K562 (cell line): ENCODE measurements around the gene CDKL5. TPM values are rescaled to one million over a fixed set of nuclear protein-coding genes. Genes with fewer than 3 reads are reported as not detected.

Experiments used
- ATAC-seq: fragments of 200-7000 bp; cut with Tn5 transposase; 3 replicates; pipeline ENCODE4 v1.9.1; 2020; ENCODE audit warnings: moderate library complexity
- BruUV-seq: library from RNA; stranded (reverse); fragments of 400-500 nt; replicated peaks from 2 replicates; lab custom pipeline; 2021; lab: Mats Ljungman, UMichigan
- CTCF ChIA-PET: fragments of 300-600 bp; formaldehyde crosslinking; extraction: SDS; loops from one replicate; lab custom pipeline; 2021; ENCODE audit warnings: low intra/inter-chr PET ratio; lab: Yijun Ruan, JAX
- POLR2A ChIA-PET: fragments of 300-600, 350-650 bp; sonication (Branson Sonifier 250); formaldehyde crosslinking; extraction: SDS; loops from one replicate; lab custom pipeline; 2021; ENCODE audit warnings: antibody characterized with exemption, inconsistent platforms; lab: Yijun Ruan, JAX
- DNase-seq, 4 experiments: peaks; one replicate each; pipeline versions ENCODE4 v3.0.0 to v3.0.0-alpha.2; 2011 to 2018; ENCODE audit warnings: low spot score in 3 of 4, mixed read lengths in 3 of 4; ENCODE audit errors: extremely low read depth in 1 of 4
- FAIRE-seq: peaks from 2 replicates; lab custom pipeline; 2011; peaks lifted over from hg19 to GRCh38; lab: Jason Lieb, UNC
- H2AFZ ChIP-seq: 2 replicates; pipeline ENCODE4 v1.6.0; 2011; ENCODE audit warnings: low read depth, low read length, control low read depth, inconsistent platforms
- H3K27ac ChIP-seq: fragments of 200-600 bp; 3 replicates; pipeline ENCODE4 v1.8.0; 2011; ENCODE audit warnings: low read depth, mild to moderate bottlenecking, control low read depth, inconsistent platforms, low read length, moderate library complexity, mixed read lengths; ENCODE audit errors: extremely low read depth
- H3K27me3 ChIP-seq, 2 experiments: fragments of 300-600 bp in 1 of 2; 2 replicates in 1 of 2; 3 replicates in 1 of 2; pipeline versions ENCODE4 v1.6.0 to v1.8.0; 2011; ENCODE audit warnings: inconsistent platforms in 2 of 2, low read length in 2 of 2, mild to moderate bottlenecking in 1 of 2, mixed read lengths in 1 of 2, moderate library complexity in 1 of 2; ENCODE audit not compliant: control insufficient read depth in 2 of 2, insufficient read depth in 2 of 2
- H3K36me3 ChIP-seq: fragments of 300-600 bp; 3 replicates; pipeline ENCODE4 v1.8.0; 2011; ENCODE audit warnings: mild to moderate bottlenecking, low read length, inconsistent platforms; ENCODE audit not compliant: control insufficient read depth, insufficient read depth
- H3K4me1 ChIP-seq, 2 experiments: fragments of 200-600 bp in 1 of 2; replicated peaks in 1 of 2; 2 replicates in 1 of 2; 3 replicates in 1 of 2; pipeline versions ENCODE4 v1.5.1 to v1.8.0; 2011; ENCODE audit warnings: inconsistent platforms in 2 of 2, low read length in 2 of 2, mild to moderate bottlenecking in 1 of 2, mixed read lengths in 1 of 2, moderate library complexity in 1 of 2; ENCODE audit not compliant: control insufficient read depth in 2 of 2, insufficient read depth in 2 of 2
- H3K4me2 ChIP-seq: 2 replicates; pipeline ENCODE4 v1.6.1; 2011; ENCODE audit warnings: low read length, control low read depth, inconsistent platforms, mixed read lengths; ENCODE audit not compliant: insufficient read depth
- H3K4me3 ChIP-seq: fragments of 200-600 bp; sonication (generic), shearing (Covaris generic); 2 replicates; pipeline ENCODE4 v1.5.1; 2016; ENCODE audit warnings: control low read depth, inconsistent platforms
- H3K79me2 ChIP-seq: fragments of 200-600 bp; 3 replicates; pipeline ENCODE4 v1.8.0; 2011; ENCODE audit warnings: low read length, inconsistent platforms; ENCODE audit not compliant: control insufficient read depth, insufficient read depth
- H3K9ac ChIP-seq, 2 experiments: 2 replicates each; pipeline versions ENCODE4 v1.6.0 to v1.6.1; 2011; ENCODE audit warnings: low read depth in 2 of 2, low read length in 2 of 2, control low read depth in 1 of 2, inconsistent platforms in 1 of 2, mild to moderate bottlenecking in 1 of 2, mixed read lengths in 1 of 2; ENCODE audit not compliant: insufficient read depth in 1 of 2
- H3K9me1 ChIP-seq: one replicate; pipeline ENCODE4 v1.6.0; 2011; ENCODE audit warnings: inconsistent platforms, mild to moderate bottlenecking, low read length, moderate library complexity; ENCODE audit not compliant: control insufficient read depth, insufficient read depth
- H3K9me3 ChIP-seq: replicated peaks from 2 replicates; pipeline ENCODE4 v1.5.1; 2011; ENCODE audit warnings: low read depth, low read length, inconsistent platforms; ENCODE audit not compliant: control insufficient read depth, insufficient read depth
- H4K20me1 ChIP-seq: replicated peaks from 2 replicates; pipeline ENCODE4 v1.6.1; 2011; ENCODE audit warnings: low read length, inconsistent platforms, mixed read lengths; ENCODE audit not compliant: control insufficient read depth, insufficient read depth
- ARID1B ChIP-seq: fragments of 450-650 bp; IDR thresholded peaks from 2 replicates; pipeline ENCODE4 v1.6.1; 2016; ENCODE audit warnings: antibody characterized with exemption, mild to moderate bottlenecking, inconsistent platforms
- FOXK2 ChIP-seq, 2 experiments: fragments of 450-650 bp; IDR thresholded peaks in 1 of 2; conservative IDR thresholded peaks in 1 of 2; 2 replicates each; pipeline ENCODE4 v1.6.1; 2016; ENCODE audit warnings: low read depth in 2 of 2, mild to moderate bottlenecking in 1 of 2
- FOXP1 ChIP-seq: sonication (generic); formaldehyde crosslinking; IDR thresholded peaks from 2 replicates; pipeline ENCODE4 v1.8.0; 2022; ENCODE audit warnings: mild to moderate bottlenecking, missing genetic modification reagents
- HMG20B ChIP-seq: fragments of 250-450 bp; sonication (Bioruptor Pico); IDR thresholded peaks from 2 replicates; pipeline ENCODE4 v1.5.0; 2021; ENCODE audit warnings: mild to moderate bottlenecking
- KDM1A ChIP-seq, 2 experiments: fragments of 450-650 bp; IDR thresholded peaks; 2 replicates each; pipeline ENCODE4 v1.6.1; 2016; ENCODE audit warnings: mild to moderate bottlenecking in 2 of 2
- NCOR1 ChIP-seq: fragments of 450-650 bp; IDR thresholded peaks from 2 replicates; pipeline ENCODE4 v1.6.1; 2016; ENCODE audit warnings: mild to moderate bottlenecking, moderate library complexity
- NFYB ChIP-seq: IDR thresholded peaks from 2 replicates; pipeline ENCODE4 v1.6.1; 2011; ENCODE audit warnings: mild to moderate bottlenecking, moderate library complexity; ENCODE audit not compliant: insufficient read length; ENCODE audit errors: extremely low read depth
- POLR3G ChIP-seq: IDR thresholded peaks from 2 replicates; pipeline ENCODE4 v1.6.1; 2011; ENCODE audit not compliant: insufficient read length, insufficient replicate concordance; ENCODE audit errors: extremely low read depth
- SIN3A ChIP-seq, 2 experiments: fragments of 150-350 bp in 1 of 2; IDR thresholded peaks; 2 replicates each; pipeline ENCODE4 v1.6.1; 2011 to 2016; ENCODE audit warnings: borderline replicate concordance in 2 of 2, low read depth in 2 of 2, low read length in 2 of 2, mild to moderate bottlenecking in 2 of 2, moderate library complexity in 2 of 2; ENCODE audit not compliant: control insufficient read depth in 1 of 2
- SMC3 ChIP-seq: conservative IDR thresholded peaks from 2 replicates; pipeline ENCODE4 v1.6.1; 2011; ENCODE audit warnings: low read depth, low read length, improper control_type of control experiment; ENCODE audit not compliant: insufficient read depth
- SRF ChIP-seq, 2 experiments: fragments of 250-450, 450-650 bp in 1 of 2; sonication (Bioruptor Pico) in 1 of 2; sonication (generic) in 1 of 2; formaldehyde crosslinking; IDR thresholded peaks; 2 replicates each; pipeline versions ENCODE4 v1.5.0 to v1.5.1; 2020 to 2022; ENCODE audit warnings: mild to moderate bottlenecking in 1 of 2, missing genetic modification reagents in 1 of 2
- TBL1XR1 ChIP-seq, 2 experiments: IDR thresholded peaks; 2 replicates each; pipeline ENCODE4 v1.6.1; 2012; ENCODE audit warnings: improper control_type of control experiment in 2 of 2, low read length in 2 of 2, mild to moderate bottlenecking in 1 of 2
- YY1 ChIP-seq, 3 experiments: IDR thresholded peaks; 2 replicates each; pipeline ENCODE4 v1.6.1; 2011; ENCODE audit warnings: low read length in 2 of 3, mild to moderate bottlenecking in 2 of 3, moderate library complexity in 2 of 3, borderline replicate concordance in 1 of 3, control low read depth in 1 of 3, low read depth in 1 of 3; ENCODE audit not compliant: insufficient read depth in 3 of 3, insufficient replicate concordance in 2 of 3, control insufficient read depth in 1 of 3, insufficient read length in 1 of 3; ENCODE audit errors: extremely low read depth in 1 of 3
- ZNF212 ChIP-seq: fragments of 450-650 bp; formaldehyde crosslinking; IDR thresholded peaks from 2 replicates; pipeline ENCODE4 v1.4.0; 2020; ENCODE audit warnings: mild to moderate bottlenecking
- ZNF253 ChIP-seq: fragments of 250-450 bp; sonication (Bioruptor Pico); conservative IDR thresholded peaks from 2 replicates; pipeline ENCODE4 v1.6.1; 2021; ENCODE audit warnings: mild to moderate bottlenecking
- ZNF41 ChIP-seq: fragments of 250-450 bp; sonication (Bioruptor Pico); conservative IDR thresholded peaks from 2 replicates; pipeline ENCODE4 v1.4.0; 2020; ENCODE audit warnings: mild to moderate bottlenecking
- WGBS: fragments of 100-300 bp; shearing (Covaris generic); methylation state at CpG from one replicate; pipeline ENCODE4 v1.1.6; 2016; ENCODE audit warnings: low coverage, mixed read lengths; ENCODE audit not compliant: insufficient coverage; ENCODE audit errors: missing lambda C conversion rate; 5-methylcytosine and 5-hydroxymethylcytosine counted together
- in situ Hi-C: fragments of 300-500 bp; cut with MboI; formaldehyde crosslinking; loops from 4 replicates; pipeline ENCODE4 v1.15.0; 2018; ENCODE audit warnings: inconsistent platforms, mixed read lengths
- intact Hi-C: fragments of 100-400 bp; cut with micrococcal nuclease; formaldehyde crosslinking; loops from 2 replicates; pipeline ENCODE4 v1.14.2; 2022
- polyA plus RNA-seq, 8 experiments: library from polyadenylated mRNA; depleted of rRNA in 4 of 8; stranded (reverse) in 5 of 8; unstranded in 3 of 8; fragments of >200 nt; fragmentation: Nextera tagmentation in 2 of 8; fragmentation: Illumina TruSeq in 1 of 8; extraction: Ambion mirVana in 2 of 8; extraction: Trizol in 1 of 8; gene quantifications; 2 replicates each; pipeline versions ENCODE4 v1.2.1 to v1.2.3, GENCODE V29; 2011 to 2014; ENCODE audit warnings: inconsistent platforms in 1 of 8, missing spikeins in 1 of 8
- total RNA-seq, 7 experiments: library from RNA; depleted of rRNA in 6 of 7; stranded (reverse); fragments of >200 nt in 6 of 7; fragmentation: Illumina TruSeq in 2 of 7; extraction: Trizol in 2 of 7; gene quantifications; 2 replicates each; pipeline versions ENCODE4 v1.2.1 to v1.2.3, GENCODE V29; 2011 to 2021; ENCODE audit warnings: low replicate concordance in 1 of 7
- TF ChIP-seq, protein P1 (sequence below): fragments of 450-650 bp; formaldehyde crosslinking; IDR thresholded peaks from 2 replicates; pipeline ENCODE4 v1.4.0; 2020; ENCODE audit warnings: mild to moderate bottlenecking, moderate library complexity
- TF ChIP-seq, protein P2 (sequence below), 3 experiments: IDR thresholded peaks in 2 of 3; conservative IDR thresholded peaks in 1 of 3; 2 replicates each; pipeline ENCODE4 v1.5.1; 2011 to 2012; ENCODE audit warnings: low read length in 3 of 3, mild to moderate bottlenecking in 3 of 3, control low read depth in 2 of 3, improper control_type of control experiment in 1 of 3, inconsistent platforms in 1 of 3, low read depth in 1 of 3, mixed read lengths in 1 of 3, moderate library complexity in 1 of 3; ENCODE audit not compliant: insufficient read depth in 2 of 3

Gene CDKL5
- total and polyA plus RNA-seq, 9 of the 15 experiments (the other 6 are each of a cell fraction or from before 2014, with no cell fraction given), result under 0.01 to 0.21 (median 0.04) TPM

GRCh38 chrX:18390941-18391538 is 34.4 kb upstream of the CDKL5 start:
- Histone ChIP-seq H3K36me3 (no peaks in the 10 kb centered on the region), H3K27ac (no peak overlapping the region), H3K79me2 (no peaks in the 10 kb centered on the region), H3K9me3 (no peaks in the 10 kb centered on the region), H2AFZ (no peak overlapping the region), H4K20me1 (no peaks in the 10 kb centered on the region), H3K4me1 (no peaks in the 10 kb centered on the region), H3K27me3 (peaks cover 3 to 18% of the 10 kb centered on the region in 2 experiments; a peak in 3 of 5 replicates), H3K4me2 (no peak overlapping the region), H3K9ac (no peak overlapping the region), H3K4me3 (no peak overlapping the region), H3K9me1 (no peaks in the 10 kb centered on the region)
- BruUV-seq, result no TSS peak
- WGBS, result under 1% methylated on average over 8 of the region's 9 CpGs
- peak; percentile 78 for FAIRE-seq
- ChIA-PET CTCF (interaction anchor here (0.6 to 4.2 kb wide), 4 partner anchors 9 to 943 kb away, joined by 3 to 69 read pairs (median 4); no protein-coding TSS in a partner anchor), POLR2A (no interaction called here)
- in situ Hi-C loops (loop anchor here (5.0 to 25.0 kb wide), 3 partner anchors 429 to 941 kb away; no protein-coding TSS in a partner anchor), intact Hi-C loops (loop anchor here (1.0 to 10.0 kb wide), 3 partner anchors 514 to 943 kb away; no protein-coding TSS in a partner anchor)
- peak; percentile 28 to 59 (median 38) for DNase-seq
- peak; percentile 61; the same call in 2 of the 3 replicates for ATAC-seq
- no peak for TF ChIP-seq TBL1XR1 (IDR thresholded peaks at IDR 0.05; ENCODE audit: low read length in 2 of 2)
- no peak for TF ChIP-seq KDM1A (IDR thresholded peaks at IDR 0.05)
- TF ChIP-seq FOXP1 (CRISPR knock-in tag), result no peak
- no peak for TF ChIP-seq SRF (CRISPR knock-in tag; IDR thresholded peaks at IDR 0.05)
- TF ChIP-seq SIN3A (IDR thresholded peaks at IDR 0.05; ENCODE audit: borderline replicate concordance in 2 of 2, control insufficient read depth in 1 of 2, low read depth in 2 of 2, low read length in 2 of 2), result no peak
- TF ChIP-seq NFYB, result no peak
- 0 out of 2 replicates have a peak, but pooled peaks have one; percentile 39 for TF ChIP-seq SMC3
- TF ChIP-seq ZNF253 (CRISPR knock-in tag), result no peak
- 0 out of 4 replicates have a peak, but pooled peaks of 1 of the 2 experiments have one; percentile 17 for TF ChIP-seq FOXK2 (conservative IDR thresholded peaks at IDR 0.05 in 1 of 2, IDR thresholded peaks at IDR 0.05 in 1 of 2; ENCODE audit: low read depth in 2 of 2)
- TF ChIP-seq NCOR1, result no peak
- TF ChIP-seq, protein P1, sequence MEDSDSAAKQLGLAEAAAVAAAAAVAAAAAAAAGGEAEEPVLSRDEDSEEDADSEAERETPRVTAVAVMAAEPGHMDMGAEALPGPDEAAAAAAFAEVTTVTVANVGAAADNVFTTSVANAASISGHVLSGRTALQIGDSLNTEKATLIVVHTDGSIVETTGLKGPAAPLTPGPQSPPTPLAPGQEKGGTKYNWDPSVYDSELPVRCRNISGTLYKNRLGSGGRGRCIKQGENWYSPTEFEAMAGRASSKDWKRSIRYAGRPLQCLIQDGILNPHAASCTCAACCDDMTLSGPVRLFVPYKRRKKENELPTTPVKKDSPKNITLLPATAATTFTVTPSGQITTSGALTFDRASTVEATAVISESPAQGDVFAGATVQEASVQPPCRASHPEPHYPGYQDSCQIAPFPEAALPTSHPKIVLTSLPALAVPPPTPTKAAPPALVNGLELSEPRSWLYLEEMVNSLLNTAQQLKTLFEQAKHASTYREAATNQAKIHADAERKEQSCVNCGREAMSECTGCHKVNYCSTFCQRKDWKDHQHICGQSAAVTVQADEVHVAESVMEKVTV (CRISPR knock-in tag), result 0 out of 2 replicates have a peak, but pooled peaks have one; percentile 57
- no peak for TF ChIP-seq ZNF212 (CRISPR knock-in tag)
- no peak for TF ChIP-seq ARID1B
- no peak for TF ChIP-seq POLR3G
- TF ChIP-seq ZNF41, result no peak
- TF ChIP-seq HMG20B (CRISPR knock-in tag), result no peak
- TF ChIP-seq, protein P2, sequence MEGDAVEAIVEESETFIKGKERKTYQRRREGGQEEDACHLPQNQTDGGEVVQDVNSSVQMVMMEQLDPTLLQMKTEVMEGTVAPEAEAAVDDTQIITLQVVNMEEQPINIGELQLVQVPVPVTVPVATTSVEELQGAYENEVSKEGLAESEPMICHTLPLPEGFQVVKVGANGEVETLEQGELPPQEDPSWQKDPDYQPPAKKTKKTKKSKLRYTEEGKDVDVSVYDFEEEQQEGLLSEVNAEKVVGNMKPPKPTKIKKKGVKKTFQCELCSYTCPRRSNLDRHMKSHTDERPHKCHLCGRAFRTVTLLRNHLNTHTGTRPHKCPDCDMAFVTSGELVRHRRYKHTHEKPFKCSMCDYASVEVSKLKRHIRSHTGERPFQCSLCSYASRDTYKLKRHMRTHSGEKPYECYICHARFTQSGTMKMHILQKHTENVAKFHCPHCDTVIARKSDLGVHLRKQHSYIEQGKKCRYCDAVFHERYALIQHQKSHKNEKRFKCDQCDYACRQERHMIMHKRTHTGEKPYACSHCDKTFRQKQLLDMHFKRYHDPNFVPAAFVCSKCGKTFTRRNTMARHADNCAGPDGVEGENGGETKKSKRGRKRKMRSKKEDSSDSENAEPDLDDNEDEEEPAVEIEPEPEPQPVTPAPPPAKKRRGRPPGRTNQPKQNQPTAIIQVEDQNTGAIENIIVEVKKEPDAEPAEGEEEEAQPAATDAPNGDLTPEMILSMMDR (IDR thresholded peaks at IDR 0.05 in 2 of 3, conservative IDR thresholded peaks at IDR 0.05 in 1 of 3; ENCODE audit: insufficient read depth in 2 of 3, low read depth in 1 of 3, low read length in 3 of 3), result peak; percentile 44 to 73 (median 56); a peak in 4 of 6 replicates
- no peak for TF ChIP-seq YY1 (IDR thresholded peaks at IDR 0.05; ENCODE audit: borderline replicate concordance in 1 of 3, control insufficient read depth in 1 of 3, extremely low read depth in 1 of 3, insufficient read depth in 3 of 3, insufficient read length in 1 of 3, insufficient replicate concordance in 2 of 3, low read depth in 1 of 3, low read length in 2 of 3)
